HCT116 (cell line): ENCODE measurements around the gene RHCG. TPM values are rescaled to one million over a fixed set of nuclear protein-coding genes. Genes with fewer than 3 reads are reported as not detected.

ENCODE experiments used
- ATAC-seq: fragments of 200-7000 bp; cut with Tn5 transposase; 2 replicates; pipeline ENCODE4 v1.9.1; 2020; ENCODE audit warnings: mild to moderate bottlenecking, moderate library complexity
- BruUV-seq: library from RNA; stranded (reverse); fragments of 400-500 nt; replicated peaks from 2 replicates; lab custom pipeline; 2021; lab: Mats Ljungman, UMichigan
- CTCF ChIA-PET: fragments of 300-600 bp; sonication (Branson Sonifier 250); formaldehyde crosslinking; loops from one replicate; lab custom pipeline; 2021; ENCODE audit warnings: antibody characterized with exemption; lab: Charles Lee
- POLR2A ChIA-PET: fragments of 300-600, 350-600 bp; sonication (Branson Sonifier 250); formaldehyde crosslinking; loops from one replicate; lab custom pipeline; 2021; ENCODE audit warnings: antibody characterized with exemption; lab: Charles Lee
- RAD21 ChIA-PET, 2 experiments: fragments of 300-600 bp; sonication (Branson Sonifier 250); formaldehyde crosslinking; loops; one replicate each; lab custom pipeline; 2023; ENCODE audit warnings: low total read pairs in 2 of 2; ENCODE audit not compliant: uncharacterized antibody in 2 of 2, unreplicated experiment in 2 of 2, low non-redundant PET in 1 of 2; lab: Charles Lee
- DNase-seq: peaks from one replicate; pipeline ENCODE4 v3.0.0-alpha.2; 2010; ENCODE audit warnings: low read depth, low spot score
- H2AFZ ChIP-seq: fragments of 200-600 bp; shearing (Covaris generic), sonication (generic); 2 replicates; pipeline ENCODE4 v1.6.1; 2017; ENCODE audit warnings: low read depth, mixed run types, mixed read lengths, antibody characterized with exemption, low read length; ENCODE audit not compliant: poor library complexity, severe bottlenecking
- H3K27ac ChIP-seq: 2 replicates; pipeline ENCODE4 v1.5.1; 2012; ENCODE audit warnings: low read depth, low read length
- H3K27me3 ChIP-seq: fragments of 200-600 bp; sonication (generic); 2 replicates; pipeline ENCODE4 v1.6.1; 2016; ENCODE audit warnings: mixed run types, low read length, mixed read lengths; ENCODE audit not compliant: insufficient read depth
- H3K36me3 ChIP-seq, 2 experiments: fragments of 200-500 bp in 1 of 2; fragments of 200-600 bp in 1 of 2; sonication (Bioruptor generic) in 1 of 2; sonication (generic) in 1 of 2; 2 replicates each; pipeline versions ENCODE4 v1.5.1 to v1.6.1; 2014 to 2016; ENCODE audit warnings: low read length in 2 of 2, inconsistent platforms in 1 of 2, mixed read lengths in 1 of 2, mixed run types in 1 of 2; ENCODE audit not compliant: insufficient read depth in 2 of 2, control insufficient read depth in 1 of 2
- H3K4me1 ChIP-seq, 2 experiments: fragments of 200-600 bp in 1 of 2; sonication (generic) in 1 of 2; 2 replicates each; pipeline versions ENCODE4 v1.5.1 to v1.6.1; 2012 to 2017; ENCODE audit warnings: low read length in 2 of 2, inconsistent platforms in 1 of 2, mild to moderate bottlenecking in 1 of 2, mixed read lengths in 1 of 2, mixed run types in 1 of 2, moderate library complexity in 1 of 2; ENCODE audit not compliant: insufficient read depth in 2 of 2, control insufficient read depth in 1 of 2
- H3K4me2 ChIP-seq: fragments of 200-600 bp; sonication (generic); 2 replicates; pipeline ENCODE4 v1.6.1; 2017; ENCODE audit warnings: mixed run types, low read length, mixed read lengths
- H3K4me3 ChIP-seq, 2 experiments: fragments of 200-600 bp in 1 of 2; sonication (generic) in 1 of 2; replicated peaks in 1 of 2; 2 replicates each; pipeline ENCODE4 v1.5.1; 2011 to 2016; ENCODE audit warnings: low read length in 2 of 2, control low read depth in 1 of 2, low read depth in 1 of 2, mild to moderate bottlenecking in 1 of 2, mixed read lengths in 1 of 2, mixed run types in 1 of 2
- H3K79me2 ChIP-seq: fragments of 200-600 bp; sonication (generic); 2 replicates; pipeline ENCODE4 v1.6.1; 2017; ENCODE audit warnings: mild to moderate bottlenecking, mixed run types, low read length, moderate library complexity, mixed read lengths; ENCODE audit not compliant: insufficient read depth
- H3K9ac ChIP-seq: fragments of 200-600 bp; sonication (generic); 2 replicates; pipeline ENCODE4 v1.6.1; 2016; ENCODE audit warnings: low read length, mixed read lengths
- H3K9me2 ChIP-seq: fragments of 200-600 bp; sonication (generic), shearing (Covaris generic); 2 replicates; pipeline ENCODE4 v1.6.1; 2017; ENCODE audit warnings: mixed run types, mild to moderate bottlenecking, moderate library complexity; ENCODE audit not compliant: insufficient read depth
- H3K9me3 ChIP-seq, 2 experiments: fragments of 200-500 bp in 1 of 2; fragments of 200-600 bp in 1 of 2; sonication (Bioruptor generic) in 1 of 2; sonication (generic) in 1 of 2; 2 replicates each; pipeline ENCODE4 v1.6.1; 2014 to 2017; ENCODE audit warnings: low read length in 2 of 2, mixed read lengths in 2 of 2, inconsistent platforms in 1 of 2, low read depth in 1 of 2, mild to moderate bottlenecking in 1 of 2, mixed run types in 1 of 2, moderate library complexity in 1 of 2; ENCODE audit not compliant: control insufficient read depth in 1 of 2, insufficient read depth in 1 of 2
- H4K20me1 ChIP-seq: fragments of 200-600 bp; sonication (generic), shearing (Covaris generic); 2 replicates; pipeline ENCODE4 v1.6.1; 2017; ENCODE audit warnings: mixed run types, mild to moderate bottlenecking, moderate library complexity; ENCODE audit not compliant: insufficient read depth
- EGR1 ChIP-seq: IDR thresholded peaks from 2 replicates; pipeline ENCODE4 v1.6.1; 2012; ENCODE audit warnings: low read depth
- ELF1 ChIP-seq: IDR thresholded peaks from 2 replicates; pipeline ENCODE4 v1.6.1; 2012; ENCODE audit warnings: low read depth, borderline replicate concordance
- EZH2 ChIP-seq: fragments of 200-600 bp; sonication (generic); IDR thresholded peaks from 2 replicates; pipeline ENCODE4 v1.6.1; 2017; ENCODE audit warnings: antibody characterized with exemption, mixed run types
- EZH2phosphoT487 ChIP-seq: fragments of 200-600 bp; IDR thresholded peaks from 2 replicates; pipeline ENCODE4 v1.6.1; 2018; ENCODE audit warnings: antibody characterized with exemption, borderline replicate concordance
- FOSL1 ChIP-seq: IDR thresholded peaks from 2 replicates; pipeline ENCODE4 v1.6.1; 2012; ENCODE audit warnings: low read depth
- SIN3A ChIP-seq: IDR thresholded peaks from 2 replicates; pipeline ENCODE4 v1.6.1; 2012; ENCODE audit warnings: low read depth
- TCF7L2 ChIP-seq: IDR thresholded peaks from 2 replicates; pipeline ENCODE4 v1.7.0; 2011; ENCODE audit warnings: borderline replicate concordance, inconsistent platforms; ENCODE audit not compliant: insufficient read depth, insufficient read length; ENCODE audit errors: extremely low read depth
- YY1 ChIP-seq: IDR thresholded peaks from 2 replicates; pipeline ENCODE4 v1.6.1; 2011; ENCODE audit warnings: low read length, low read depth, moderate library complexity, mild to moderate bottlenecking; ENCODE audit not compliant: insufficient replicate concordance; ENCODE audit errors: extremely low read depth
- intact Hi-C: fragments of 100-400 bp; cut with micrococcal nuclease; formaldehyde crosslinking; loops from 2 replicates; pipeline ENCODE4 v1.10.0; 2022
- total RNA-seq: library from RNA; stranded (reverse); gene quantifications from one replicate; pipeline ENCODE4 v1.2.1, GENCODE V29; 2021; ENCODE audit not compliant: unreplicated experiment
- TF ChIP-seq, protein P1 (sequence below): IDR thresholded peaks from 2 replicates; pipeline ENCODE4 v1.6.1; 2012; ENCODE audit warnings: low read depth
- TF ChIP-seq, protein P2 (sequence below), 3 experiments: fragments of 200-600 bp in 1 of 3; sonication (generic) in 1 of 3; IDR thresholded peaks in 2 of 3; conservative IDR thresholded peaks in 1 of 3; 2 replicates each; pipeline ENCODE4 v1.5.1; 2012 to 2017; ENCODE audit warnings: low read depth in 2 of 3, low read length in 2 of 3, antibody characterized with exemption in 1 of 3, borderline replicate concordance in 1 of 3, control low read depth in 1 of 3, mild to moderate bottlenecking in 1 of 3, mixed read lengths in 1 of 3, mixed run types in 1 of 3, moderate library complexity in 1 of 3; ENCODE audit not compliant: insufficient read depth in 1 of 3
- TF ChIP-seq, protein P3 (sequence below): IDR thresholded peaks from 2 replicates; pipeline ENCODE4 v1.6.1; 2012

The RHCG gene
- total RNA-seq, 1 experiment from 2014 or later = not detected

DNA sequence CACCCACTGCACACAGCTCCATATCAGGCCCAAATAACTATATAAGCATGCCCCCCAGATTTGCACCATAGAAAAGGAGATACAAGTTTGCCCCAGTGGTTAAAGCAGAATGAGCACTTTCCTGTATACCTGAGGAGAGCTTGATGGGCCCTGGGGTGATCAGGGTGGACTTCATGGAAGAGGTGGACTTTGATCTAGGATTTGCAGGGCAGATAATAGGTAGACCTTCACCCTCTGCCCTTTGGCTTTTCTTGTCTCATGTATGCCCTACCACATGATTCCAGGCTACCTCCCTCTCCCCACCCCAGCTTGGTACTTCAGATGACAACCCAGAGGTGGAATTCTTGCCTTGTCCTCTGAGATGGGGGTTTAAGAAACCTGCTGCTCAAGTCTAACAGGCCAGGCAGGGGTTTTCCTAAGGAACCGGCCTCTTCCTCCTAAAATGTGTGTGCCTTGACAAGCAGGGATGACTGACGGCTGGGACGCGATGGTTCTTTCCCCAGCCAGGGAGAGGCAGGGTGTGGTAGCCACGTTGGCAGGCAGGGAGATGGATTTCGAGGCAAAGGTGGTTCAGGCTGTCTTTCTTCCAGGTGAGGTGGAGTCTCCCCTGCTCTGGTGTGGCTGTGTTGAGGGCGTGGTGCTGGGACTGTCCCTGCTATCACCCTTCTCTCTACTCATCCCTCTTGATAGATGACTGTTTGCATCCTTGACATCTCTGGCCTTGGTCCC, 6.6 kb upstream of the RHCG start:
- no peak for ATAC-seq
- no peak overlapping the region for H2AFZ ChIP-seq

More for the DNA sequence above, 6.6 kb upstream of the RHCG start:
- H3K4me3 ChIP-seq = no peak overlapping the region
- no peaks in the 10 kb centered on the region for H3K79me2 ChIP-seq
- no peak overlapping the region for H3K4me2 ChIP-seq
- CTCF ChIA-PET = no interaction called here
- no peaks in the 10 kb centered on the region for H4K20me1 ChIP-seq
- no peak for DNase-seq
- RAD21 ChIA-PET = no interaction called here
- no peak overlapping the region for H3K27ac ChIP-seq
- POLR2A ChIA-PET = no interaction called here
- H3K27me3 ChIP-seq = no peaks in the 10 kb centered on the region
- no TSS peak for BruUV-seq
- TF ChIP-seq EZH2phosphoT487 (no peak), EZH2 (no peak), TCF7L2 (no peak), YY1 (no peak), SIN3A (no peak), FOSL1 (no peak), EGR1 (no peak), ELF1 (no peak)
- TF ChIP-seq, protein P1, sequence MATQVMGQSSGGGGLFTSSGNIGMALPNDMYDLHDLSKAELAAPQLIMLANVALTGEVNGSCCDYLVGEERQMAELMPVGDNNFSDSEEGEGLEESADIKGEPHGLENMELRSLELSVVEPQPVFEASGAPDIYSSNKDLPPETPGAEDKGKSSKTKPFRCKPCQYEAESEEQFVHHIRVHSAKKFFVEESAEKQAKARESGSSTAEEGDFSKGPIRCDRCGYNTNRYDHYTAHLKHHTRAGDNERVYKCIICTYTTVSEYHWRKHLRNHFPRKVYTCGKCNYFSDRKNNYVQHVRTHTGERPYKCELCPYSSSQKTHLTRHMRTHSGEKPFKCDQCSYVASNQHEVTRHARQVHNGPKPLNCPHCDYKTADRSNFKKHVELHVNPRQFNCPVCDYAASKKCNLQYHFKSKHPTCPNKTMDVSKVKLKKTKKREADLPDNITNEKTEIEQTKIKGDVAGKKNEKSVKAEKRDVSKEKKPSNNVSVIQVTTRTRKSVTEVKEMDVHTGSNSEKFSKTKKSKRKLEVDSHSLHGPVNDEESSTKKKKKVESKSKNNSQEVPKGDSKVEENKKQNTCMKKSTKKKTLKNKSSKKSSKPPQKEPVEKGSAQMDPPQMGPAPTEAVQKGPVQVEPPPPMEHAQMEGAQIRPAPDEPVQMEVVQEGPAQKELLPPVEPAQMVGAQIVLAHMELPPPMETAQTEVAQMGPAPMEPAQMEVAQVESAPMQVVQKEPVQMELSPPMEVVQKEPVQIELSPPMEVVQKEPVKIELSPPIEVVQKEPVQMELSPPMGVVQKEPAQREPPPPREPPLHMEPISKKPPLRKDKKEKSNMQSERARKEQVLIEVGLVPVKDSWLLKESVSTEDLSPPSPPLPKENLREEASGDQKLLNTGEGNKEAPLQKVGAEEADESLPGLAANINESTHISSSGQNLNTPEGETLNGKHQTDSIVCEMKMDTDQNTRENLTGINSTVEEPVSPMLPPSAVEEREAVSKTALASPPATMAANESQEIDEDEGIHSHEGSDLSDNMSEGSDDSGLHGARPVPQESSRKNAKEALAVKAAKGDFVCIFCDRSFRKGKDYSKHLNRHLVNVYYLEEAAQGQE = no peak
- TF ChIP-seq, protein P2, sequence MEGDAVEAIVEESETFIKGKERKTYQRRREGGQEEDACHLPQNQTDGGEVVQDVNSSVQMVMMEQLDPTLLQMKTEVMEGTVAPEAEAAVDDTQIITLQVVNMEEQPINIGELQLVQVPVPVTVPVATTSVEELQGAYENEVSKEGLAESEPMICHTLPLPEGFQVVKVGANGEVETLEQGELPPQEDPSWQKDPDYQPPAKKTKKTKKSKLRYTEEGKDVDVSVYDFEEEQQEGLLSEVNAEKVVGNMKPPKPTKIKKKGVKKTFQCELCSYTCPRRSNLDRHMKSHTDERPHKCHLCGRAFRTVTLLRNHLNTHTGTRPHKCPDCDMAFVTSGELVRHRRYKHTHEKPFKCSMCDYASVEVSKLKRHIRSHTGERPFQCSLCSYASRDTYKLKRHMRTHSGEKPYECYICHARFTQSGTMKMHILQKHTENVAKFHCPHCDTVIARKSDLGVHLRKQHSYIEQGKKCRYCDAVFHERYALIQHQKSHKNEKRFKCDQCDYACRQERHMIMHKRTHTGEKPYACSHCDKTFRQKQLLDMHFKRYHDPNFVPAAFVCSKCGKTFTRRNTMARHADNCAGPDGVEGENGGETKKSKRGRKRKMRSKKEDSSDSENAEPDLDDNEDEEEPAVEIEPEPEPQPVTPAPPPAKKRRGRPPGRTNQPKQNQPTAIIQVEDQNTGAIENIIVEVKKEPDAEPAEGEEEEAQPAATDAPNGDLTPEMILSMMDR (IDR thresholded peaks at IDR 0.05 in 2 of 3, conservative IDR thresholded peaks at IDR 0.05 in 1 of 3; ENCODE audit: borderline replicate concordance in 1 of 3, insufficient read depth in 1 of 3, low read depth in 2 of 3, low read length in 2 of 3) = no peak
- TF ChIP-seq, protein P3, sequence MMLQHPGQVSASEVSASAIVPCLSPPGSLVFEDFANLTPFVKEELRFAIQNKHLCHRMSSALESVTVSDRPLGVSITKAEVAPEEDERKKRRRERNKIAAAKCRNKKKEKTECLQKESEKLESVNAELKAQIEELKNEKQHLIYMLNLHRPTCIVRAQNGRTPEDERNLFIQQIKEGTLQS = no peak
- H3K9ac ChIP-seq = no peak overlapping the region
- no peaks in the 10 kb centered on the region for H3K9me3 ChIP-seq
- no peaks in the 10 kb centered on the region for H3K36me3 ChIP-seq
- intact Hi-C loops = no loop called here
- peaks cover 0 to 8% of the 10 kb centered on the region in 2 experiments; a peak in 2 of 4 replicates for H3K4me1 ChIP-seq
- H3K9me2 ChIP-seq = no peaks in the 10 kb centered on the region
